IMR-90 (cell line): ENCODE data around the gene VPS25. TPM values are rescaled to one million over a fixed set of nuclear protein-coding genes. Genes with fewer than 3 reads are reported as not detected.

ENCODE experiments used
- ATAC-seq: fragments of 200-7000 bp; cut with Tn5 transposase; 2 replicates; pipeline ENCODE4 v1.9.1; 2020; ENCODE audit warnings: low read depth, mild to moderate bottlenecking, moderate library complexity
- BruUV-seq: library from RNA; stranded (reverse); fragments of 400-500 nt; replicated peaks from 2 replicates; lab custom pipeline; 2021; lab: Mats Ljungman, UMichigan
- CTCF ChIA-PET: fragments of 300-600 bp; formaldehyde crosslinking; extraction: SDS; loops from one replicate; lab custom pipeline; 2021; ENCODE audit warnings: antibody characterized with exemption; lab: Yijun Ruan, JAX
- POLR2A ChIA-PET: fragments of 300-600 bp; sonication (Branson Sonifier 250); formaldehyde crosslinking; loops from one replicate; lab custom pipeline; 2022; ENCODE audit warnings: antibody characterized with exemption; ENCODE audit not compliant: unreplicated experiment; lab: Charles Lee
- DNase-seq: peaks from one replicate; pipeline ENCODE4 v3.0.0; 2013
- H2AFZ ChIP-seq: replicated peaks from 2 replicates; pipeline ENCODE3; 2013; ENCODE audit warnings: low read length, mild to moderate bottlenecking; ENCODE audit not compliant: poor library complexity
- H2AK5ac ChIP-seq: 2 replicates; pipeline ENCODE4 v1.6.1; 2013; ENCODE audit warnings: low read depth, low read length, inconsistent platforms
- H2AK9ac ChIP-seq: replicated peaks from 2 replicates; pipeline ENCODE3; 2013; ENCODE audit warnings: mild to moderate bottlenecking, low read depth, low read length, moderate library complexity; ENCODE audit not compliant: poor library complexity
- H2BK120ac ChIP-seq: 2 replicates; pipeline ENCODE4 v1.6.1; 2013; ENCODE audit warnings: low read depth, low read length, inconsistent platforms
- H2BK15ac ChIP-seq: 3 replicates; pipeline ENCODE4 v1.6.1; 2013; ENCODE audit warnings: low read depth, low read length, inconsistent platforms
- H2BK20ac ChIP-seq: 2 replicates; pipeline ENCODE4 v1.6.1; 2013; ENCODE audit warnings: low read depth, mild to moderate bottlenecking, inconsistent platforms, low read length, moderate library complexity
- H2BK5ac ChIP-seq: 2 replicates; pipeline ENCODE4 v1.6.1; 2013; ENCODE audit warnings: mild to moderate bottlenecking, low read depth, low read length, inconsistent platforms; ENCODE audit not compliant: poor library complexity, severe bottlenecking
- H3K14ac ChIP-seq: replicated peaks from 2 replicates; pipeline ENCODE4 v1.6.1; 2013; ENCODE audit warnings: low read depth, low read length, inconsistent platforms
- H3K18ac ChIP-seq: 2 replicates; pipeline ENCODE4 v1.6.1; 2013; ENCODE audit warnings: low read depth, low read length, control low read depth
- H3K23ac ChIP-seq: 2 replicates; pipeline ENCODE4 v1.6.1; 2013; ENCODE audit warnings: low read depth, low read length, inconsistent platforms
- H3K27ac ChIP-seq: 2 replicates; pipeline ENCODE4 v1.5.1; 2013; ENCODE audit warnings: mild to moderate bottlenecking, control low read depth, low read length; ENCODE audit not compliant: insufficient read depth
- H3K27me3 ChIP-seq: 2 replicates; pipeline ENCODE4 v1.6.1; 2013; ENCODE audit warnings: low read length; ENCODE audit not compliant: control insufficient read depth, insufficient read depth
- H3K36me3 ChIP-seq: 2 replicates; pipeline ENCODE4 v1.6.1; 2013; ENCODE audit warnings: low read length, mixed read lengths; ENCODE audit not compliant: control insufficient read depth, insufficient read depth
- H3K4ac ChIP-seq: 2 replicates; pipeline ENCODE4 v1.6.1; 2013; ENCODE audit warnings: low read depth, low read length, inconsistent platforms
- H3K4me1 ChIP-seq: 2 replicates; pipeline ENCODE4 v1.6.1; 2013; ENCODE audit warnings: low read length, mixed read lengths; ENCODE audit not compliant: control insufficient read depth, insufficient read depth
- H3K4me2 ChIP-seq: 2 replicates; pipeline ENCODE4 v1.6.1; 2013; ENCODE audit warnings: low read depth, mild to moderate bottlenecking, control low read depth, low read length, moderate library complexity
- H3K4me3 ChIP-seq: 2 replicates; pipeline ENCODE4 v1.5.1; 2013; ENCODE audit warnings: low read depth, mild to moderate bottlenecking, control low read depth, low read length, moderate library complexity; ENCODE audit not compliant: insufficient read depth
- H3K56ac ChIP-seq: 2 replicates; pipeline ENCODE4 v1.6.1; 2013; ENCODE audit warnings: low read length, inconsistent platforms; ENCODE audit not compliant: insufficient read depth; ENCODE audit errors: extremely low read depth
- H3K79me1 ChIP-seq, 2 experiments: 2 replicates each; pipeline ENCODE4 v1.6.1; 2013; ENCODE audit warnings: low read length in 2 of 2, inconsistent platforms in 1 of 2, low read depth in 1 of 2
- H3K9ac ChIP-seq: 2 replicates; pipeline ENCODE4 v1.6.1; 2013; ENCODE audit warnings: low read depth, low read length, control low read depth
- H3K9me1 ChIP-seq: 2 replicates; pipeline ENCODE4 v1.6.1; 2013; ENCODE audit warnings: low read length, inconsistent platforms; ENCODE audit not compliant: insufficient read depth
- H3K9me3 ChIP-seq: 2 replicates; pipeline ENCODE4 v1.6.1; 2013; ENCODE audit warnings: low read length; ENCODE audit not compliant: control insufficient read depth, insufficient read depth
- H4K20me1 ChIP-seq: 2 replicates; pipeline ENCODE4 v1.6.1; 2013; ENCODE audit warnings: low read length, inconsistent platforms; ENCODE audit not compliant: insufficient read depth
- H4K5ac ChIP-seq: 2 replicates; pipeline ENCODE4 v1.6.1; 2013; ENCODE audit warnings: mild to moderate bottlenecking, low read depth, low read length, control low read depth
- H4K8ac ChIP-seq, 2 experiments: 2 replicates each; pipeline ENCODE4 v1.6.1; 2013; ENCODE audit warnings: low read depth in 2 of 2, low read length in 2 of 2, control low read depth in 1 of 2, inconsistent platforms in 1 of 2
- H4K91ac ChIP-seq: 2 replicates; pipeline ENCODE4 v1.6.1; 2013; ENCODE audit warnings: low read depth, low read length, inconsistent platforms; ENCODE audit not compliant: insufficient read depth
- BHLHE40 ChIP-seq: fragments of 150-350 bp; IDR thresholded peaks from 2 replicates; pipeline ENCODE4 v1.6.1; 2016; ENCODE audit warnings: mild to moderate bottlenecking, low read depth, low read length
- CEBPB ChIP-seq: IDR thresholded peaks from 2 replicates; pipeline ENCODE4 v1.6.1; 2012; ENCODE audit warnings: low read depth, low read length, improper control_type of control experiment
- CHD1 ChIP-seq: IDR thresholded peaks from 2 replicates; pipeline ENCODE4 v1.6.1; 2012; ENCODE audit warnings: low read depth, low read length, improper control_type of control experiment
- ELK1 ChIP-seq: fragments of 150-350 bp; IDR thresholded peaks from 2 replicates; pipeline ENCODE4 v1.6.1; 2016; ENCODE audit warnings: low read depth, mild to moderate bottlenecking, low read length, moderate library complexity, borderline replicate concordance
- FOS ChIP-seq: fragments of 150-350 bp; IDR thresholded peaks from 2 replicates; pipeline ENCODE4 v1.6.1; 2016; ENCODE audit warnings: low read depth, low read length
- MAFK ChIP-seq: IDR thresholded peaks from 2 replicates; pipeline ENCODE4 v1.6.1; 2012; ENCODE audit warnings: low read depth, low read length, improper control_type of control experiment
- MAZ ChIP-seq: IDR thresholded peaks from 2 replicates; pipeline ENCODE4 v1.6.1; 2012; ENCODE audit warnings: low read depth, mild to moderate bottlenecking, low read length, improper control_type of control experiment, moderate library complexity, borderline replicate concordance
- MXI1 ChIP-seq: IDR thresholded peaks from 2 replicates; pipeline ENCODE4 v1.6.1; 2012; ENCODE audit warnings: low read depth, mild to moderate bottlenecking, low read length, moderate library complexity, borderline replicate concordance
- NFE2L2 ChIP-seq: fragments of 150-350 bp; IDR thresholded peaks from 2 replicates; pipeline ENCODE4 v1.6.1; 2016; ENCODE audit warnings: low read depth, mild to moderate bottlenecking, low read length
- POLR2A ChIP-seq: IDR thresholded peaks from 2 replicates; pipeline ENCODE4 v1.6.1; 2012; ENCODE audit warnings: mild to moderate bottlenecking, low read depth, low read length
- RAD21 ChIP-seq: IDR thresholded peaks from 2 replicates; pipeline ENCODE4 v1.6.1; 2012; ENCODE audit warnings: low read length, improper control_type of control experiment
- RCOR1 ChIP-seq: IDR thresholded peaks from 2 replicates; pipeline ENCODE4 v1.6.1; 2012; ENCODE audit warnings: mild to moderate bottlenecking, low read length, improper control_type of control experiment; ENCODE audit not compliant: insufficient replicate concordance
- RFX5 ChIP-seq: IDR thresholded peaks from 2 replicates; pipeline ENCODE4 v1.8.0; 2012; ENCODE audit warnings: low read depth, mild to moderate bottlenecking, low read length, moderate library complexity
- SMC3 ChIP-seq: fragments of 150-350 bp; IDR thresholded peaks from 2 replicates; pipeline ENCODE4 v1.6.1; 2016; ENCODE audit warnings: low read depth, mild to moderate bottlenecking, antibody characterized with exemption, low read length, moderate library complexity
- USF2 ChIP-seq: fragments of 150-350 bp; IDR thresholded peaks from 2 replicates; pipeline ENCODE4 v1.6.1; 2017; ENCODE audit warnings: mild to moderate bottlenecking, antibody characterized with exemption, low read length, low read depth
- WGBS, 2 experiments: methylation state at CpG; one replicate each; pipeline versions ENCODE4 v1.1.5 to v1.1.7; 2013; ENCODE audit warnings: missing lambda C conversion rate in 2 of 2; ENCODE audit not compliant: insufficient read length in 1 of 2; ENCODE audit errors: extremely low coverage in 2 of 2; 5-methylcytosine and 5-hydroxymethylcytosine counted together
- dilution Hi-C: fragments of 300-500 bp; cut with HindIII; formaldehyde crosslinking; loops from one replicate; pipeline ENCODE4 v1.14.3; 2018; ENCODE audit warnings: low sequenced_read_pairs; ENCODE audit not compliant: unreplicated experiment
- in situ Hi-C: fragments of 300-500 bp; cut with MboI; formaldehyde crosslinking; loops from 3 replicates; pipeline ENCODE4 v1.14.3; 2019; ENCODE audit warnings: low sequenced_read_pairs, inconsistent platforms, mixed read lengths
- intact Hi-C: fragments of 100-400 bp; cut with micrococcal nuclease; formaldehyde crosslinking; loops from 2 replicates; pipeline ENCODE4 v1.10.0; 2022
- polyA plus RNA-seq, 3 experiments: library from polyadenylated mRNA; depleted of rRNA; stranded (reverse); fragments of >200 nt; gene quantifications; 2 replicates each; pipeline ENCODE4 v1.2.3, GENCODE V29; 2012; ENCODE audit warnings: low replicate concordance in 1 of 3
- total RNA-seq: library from RNA; depleted of rRNA; stranded (reverse); fragments of >200 nt; gene quantifications from 2 replicates; pipeline ENCODE4 v1.2.3, GENCODE V29; 2012
- TF ChIP-seq, protein P1 (sequence below): conservative IDR thresholded peaks from 2 replicates; pipeline ENCODE4 v1.5.1; 2012; ENCODE audit warnings: mild to moderate bottlenecking, low read depth, low read length, improper control_type of control experiment

VPS25 gene
- total and polyA plus RNA-seq, 2 of the 4 experiments (the other 2 are of a cell fraction) = 71.3 to 130 TPM

- CTCF ChIA-PET = interaction anchor here (0.6 to 1.1 kb wide), 2 partner anchors 12 to 20 kb away, joined by 3 to 6 read pairs; no protein-coding TSS in a partner anchor
- Histone ChIP-seq H3K23ac (no peak overlapping the region), H3K18ac (no peak overlapping the region), H2AK5ac (no peak overlapping the region), H2BK120ac (no peak overlapping the region), H2BK5ac (no peak overlapping the region), H3K27ac (no peak overlapping the region), H3K4me2 (no peak overlapping the region), H3K4ac (no peak overlapping the region), H2AFZ (no peak overlapping the region), H4K91ac (no peak overlapping the region), H2AK9ac (no peak overlapping the region), H3K9me1 (no peaks in the 10 kb centered on the region; the same call in 1 of the 2 replicates), H4K5ac (no peak overlapping the region), H3K4me1 (peaks cover 4% of the 10 kb centered on the region; the same call in 1 of the 2 replicates), H2BK15ac (no peak overlapping the region), H3K14ac (no peak overlapping the region), H2BK20ac (no peak overlapping the region), H4K8ac (no peak overlapping the region), H3K27me3 (peaks cover 48% of the 10 kb centered on the region), H4K20me1 (no peaks in the 10 kb centered on the region), H3K9ac (no peak overlapping the region), H3K36me3 (no peaks in the 10 kb centered on the region), H3K56ac (no peak overlapping the region), H3K9me3 (no peaks in the 10 kb centered on the region), H3K79me1 (no peaks in the 10 kb centered on the region), H3K4me3 (no peak overlapping the region)
- no peak for ATAC-seq
- POLR2A ChIA-PET = interaction anchor here (0.6 kb wide), 1 partner anchor 197 kb away, joined by 3 read pairs; no protein-coding TSS in a partner anchor
- peak; percentile 18 for DNase-seq
- 17% methylated on average over 2 of the region's 7 CpGs; no CpG with 5 or more reads in 1 of the 2 experiments for WGBS, 2 experiments
- BruUV-seq = no TSS peak
- in situ Hi-C loops (no loop called here), intact Hi-C loops (no loop called here), dilution Hi-C loops (no loop called here)
- TF ChIP-seq, protein P1, sequence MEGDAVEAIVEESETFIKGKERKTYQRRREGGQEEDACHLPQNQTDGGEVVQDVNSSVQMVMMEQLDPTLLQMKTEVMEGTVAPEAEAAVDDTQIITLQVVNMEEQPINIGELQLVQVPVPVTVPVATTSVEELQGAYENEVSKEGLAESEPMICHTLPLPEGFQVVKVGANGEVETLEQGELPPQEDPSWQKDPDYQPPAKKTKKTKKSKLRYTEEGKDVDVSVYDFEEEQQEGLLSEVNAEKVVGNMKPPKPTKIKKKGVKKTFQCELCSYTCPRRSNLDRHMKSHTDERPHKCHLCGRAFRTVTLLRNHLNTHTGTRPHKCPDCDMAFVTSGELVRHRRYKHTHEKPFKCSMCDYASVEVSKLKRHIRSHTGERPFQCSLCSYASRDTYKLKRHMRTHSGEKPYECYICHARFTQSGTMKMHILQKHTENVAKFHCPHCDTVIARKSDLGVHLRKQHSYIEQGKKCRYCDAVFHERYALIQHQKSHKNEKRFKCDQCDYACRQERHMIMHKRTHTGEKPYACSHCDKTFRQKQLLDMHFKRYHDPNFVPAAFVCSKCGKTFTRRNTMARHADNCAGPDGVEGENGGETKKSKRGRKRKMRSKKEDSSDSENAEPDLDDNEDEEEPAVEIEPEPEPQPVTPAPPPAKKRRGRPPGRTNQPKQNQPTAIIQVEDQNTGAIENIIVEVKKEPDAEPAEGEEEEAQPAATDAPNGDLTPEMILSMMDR = no peak
- TF ChIP-seq MXI1 = no peak
- TF ChIP-seq ELK1 = no peak
- no peak for TF ChIP-seq POLR2A
- no peak for TF ChIP-seq NFE2L2
- TF ChIP-seq RFX5 = no peak
- TF ChIP-seq BHLHE40 = no peak
- TF ChIP-seq USF2 = no peak
- no peak for TF ChIP-seq MAFK
- TF ChIP-seq FOS = no peak
- TF ChIP-seq RCOR1 = no peak
- no peak for TF ChIP-seq CEBPB
- TF ChIP-seq CHD1 = no peak
- no peak for TF ChIP-seq MAZ
- TF ChIP-seq SMC3 = no peak
- no peak for TF ChIP-seq RAD21
Observed at GRCh38 chr17:42751628-42752027, 21.6 kb upstream of the VPS25 start.
